Activated T-helper 1 cell treated with Interleukin-2 at 50 U/mL for 16 hours (primary cell): ENCODE measurements around the gene ASF1B.

Source experiments
- DNase-seq: peaks from one replicate; pipeline ENCODE4 v3.0.0-alpha.2; 2020; ENCODE audit warnings: low read depth

The ASF1B gene

GRCh38 chr19:14107581-14108461, 28.6 kb downstream of the ASF1B start:
- no peak for DNase-seq

DNA sequence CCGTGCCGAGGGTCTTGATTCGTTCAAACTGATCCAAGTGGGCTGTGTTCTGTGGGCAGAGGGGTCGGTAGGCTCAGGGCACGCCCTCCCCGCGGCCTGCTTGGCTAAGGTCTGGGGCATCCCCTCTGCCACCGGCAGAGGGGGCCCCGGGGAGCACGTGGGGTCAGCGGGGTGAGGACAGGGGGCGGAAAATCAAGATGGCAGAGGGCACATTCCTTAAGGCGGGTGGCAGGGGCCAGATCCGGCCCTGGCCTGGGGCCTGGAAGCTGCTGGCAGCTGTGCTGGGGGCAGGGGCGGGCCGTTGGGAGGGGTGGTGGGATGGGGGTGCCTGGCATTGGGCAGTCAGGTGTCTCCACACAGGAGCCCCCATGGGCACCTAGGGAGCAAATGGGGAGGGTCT, 29.5 kb downstream of the ASF1B start:
- no peak for DNase-seq

- no peak for DNase-seq
Observed at GRCh38 chr19:14105680-14106079, 30.7 kb downstream of the ASF1B start.

GRCh38 chr19:14103310-14103709, 33.1 kb downstream of the ASF1B start:
- DNase-seq, result no peak

- no peak for DNase-seq
Observed at GRCh38 chr19:14102756-14103155, 33.6 kb downstream of the ASF1B start.

GRCh38 chr19:14102102-14102696, 34.2 kb downstream of the ASF1B start:
- no peak for DNase-seq

- no peak for DNase-seq
Observed at GRCh38 chr19:14101003-14101545, 35.3 kb downstream of the ASF1B start.

- DNase-seq, result no peak
Observed at GRCh38 chr19:14097532-14098151, 38.7 kb downstream of the ASF1B start.

DNA sequence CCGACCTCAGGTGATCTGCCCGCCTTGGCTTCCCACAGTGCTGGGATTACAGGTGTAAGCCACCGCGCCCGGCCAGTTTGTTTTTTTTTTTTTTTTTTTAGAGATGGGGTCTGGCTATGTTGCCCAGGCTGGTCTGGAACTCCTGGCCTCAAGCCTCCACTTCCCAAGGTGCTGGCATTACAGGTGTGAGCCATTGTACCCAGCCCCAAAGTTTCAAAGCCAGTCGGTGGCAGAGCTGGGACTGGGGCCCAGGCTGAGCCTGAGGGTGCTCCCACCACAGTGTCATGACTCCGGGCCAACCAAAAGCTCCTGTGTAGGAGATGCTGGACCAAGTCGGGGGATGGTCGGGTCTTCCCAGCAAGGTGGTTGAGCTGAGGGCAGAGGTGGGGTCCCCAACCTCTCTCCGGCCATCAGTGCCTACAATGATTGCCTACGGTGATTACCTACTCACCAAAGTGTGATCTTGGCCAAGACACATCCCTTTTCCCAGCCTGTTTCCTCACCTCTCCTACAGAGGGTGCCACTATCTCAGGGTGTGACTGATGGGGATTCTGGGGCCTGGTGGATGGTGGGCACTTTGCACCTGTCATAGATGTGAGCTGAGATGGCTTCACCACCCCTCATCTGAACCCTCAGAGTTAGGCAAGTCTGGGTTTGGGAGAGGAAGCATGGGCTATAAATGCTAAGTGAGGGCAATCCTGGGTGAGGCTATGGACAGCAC, 40.0 kb downstream of the ASF1B start:
- no peak for DNase-seq

- no peak for DNase-seq
Observed at GRCh38 chr19:14094854-14095253, 41.5 kb downstream of the ASF1B start.

- DNase-seq, result no peak
Observed at GRCh38 chr19:14093117-14093823, 43.1 kb downstream of the ASF1B start.

DNA sequence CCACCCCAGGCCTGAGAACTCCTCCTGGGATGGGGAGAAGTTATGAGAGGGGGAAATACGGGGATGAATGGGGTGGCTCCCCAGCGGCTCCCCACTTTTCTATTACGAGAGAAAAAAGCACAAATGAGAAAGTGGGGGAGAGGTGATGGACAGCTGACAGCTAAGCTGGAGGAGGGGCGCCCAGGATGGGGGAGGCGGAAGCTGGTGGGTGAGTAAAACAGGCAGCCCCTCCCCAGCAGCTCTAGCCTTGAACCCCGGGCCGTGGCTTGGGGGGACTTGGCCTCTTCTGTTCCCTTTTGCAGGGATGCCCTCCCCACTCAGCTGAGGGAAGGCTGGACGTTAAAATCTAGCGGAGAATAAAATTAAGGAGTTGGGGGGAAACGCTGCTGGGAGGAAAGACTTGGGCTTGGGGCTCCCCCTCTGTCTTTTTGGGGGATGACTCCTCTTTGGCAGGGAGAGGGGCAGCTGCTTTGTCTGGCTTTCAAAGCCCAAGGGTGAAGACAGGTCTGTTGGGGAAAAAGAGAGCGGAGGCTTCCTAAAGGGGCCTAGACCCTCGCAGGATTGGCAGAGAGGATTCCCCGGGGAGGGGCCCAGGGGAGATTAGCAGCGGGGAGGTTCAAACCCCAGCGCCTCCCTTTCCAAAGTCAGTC, 44.5 kb downstream of the ASF1B start:
- no peak for DNase-seq

- DNase-seq, result no peak
Observed at GRCh38 chr19:14091081-14091812, 45.1 kb downstream of the ASF1B start.

DNA sequence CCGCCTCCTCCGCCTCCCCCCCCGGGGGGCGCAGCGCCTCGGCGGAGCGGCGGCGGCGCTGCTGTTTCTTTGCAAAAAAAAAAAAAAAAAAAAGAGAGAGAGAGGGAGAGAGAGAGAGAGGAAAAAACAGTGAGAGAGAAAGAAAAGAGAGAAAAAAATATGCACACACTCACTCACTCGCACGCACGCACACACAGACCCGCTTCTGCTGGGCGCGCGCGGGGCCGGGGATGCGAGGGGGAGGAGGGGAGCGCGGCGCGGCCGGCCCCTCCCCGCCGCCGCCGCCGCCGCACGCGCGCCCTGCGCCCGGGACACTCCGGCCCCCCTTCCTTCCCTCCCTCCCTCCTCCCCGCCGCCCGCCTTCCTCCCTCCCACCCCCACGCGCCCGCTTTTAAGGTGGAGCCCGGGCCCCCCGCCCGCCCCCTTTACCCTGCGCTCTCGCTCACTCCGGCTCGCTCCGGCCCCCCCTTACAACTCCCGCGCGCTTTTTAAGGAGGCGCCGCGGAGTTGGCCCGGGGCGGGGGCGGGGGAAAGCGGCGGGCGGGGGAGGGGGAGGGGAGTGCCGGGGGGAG, 45.8 kb downstream of the ASF1B start, which contains the start of gene SAMD1:
Gene SAMD1 (minus strand): TSS at position 243 of the 572 bp plus-strand sequence.
- DNase-seq, result peak; percentile 80

GRCh38 chr19:14089662-14090508, 46.5 kb downstream of the ASF1B start:
- DNase-seq, result no peak

- DNase-seq, result no peak
Observed at GRCh38 chr19:14089412-14089661, 47.1 kb downstream of the ASF1B start.

GRCh38 chr19:14088634-14089411, 47.6 kb downstream of the ASF1B start:
- DNase-seq, result no peak

DNA sequence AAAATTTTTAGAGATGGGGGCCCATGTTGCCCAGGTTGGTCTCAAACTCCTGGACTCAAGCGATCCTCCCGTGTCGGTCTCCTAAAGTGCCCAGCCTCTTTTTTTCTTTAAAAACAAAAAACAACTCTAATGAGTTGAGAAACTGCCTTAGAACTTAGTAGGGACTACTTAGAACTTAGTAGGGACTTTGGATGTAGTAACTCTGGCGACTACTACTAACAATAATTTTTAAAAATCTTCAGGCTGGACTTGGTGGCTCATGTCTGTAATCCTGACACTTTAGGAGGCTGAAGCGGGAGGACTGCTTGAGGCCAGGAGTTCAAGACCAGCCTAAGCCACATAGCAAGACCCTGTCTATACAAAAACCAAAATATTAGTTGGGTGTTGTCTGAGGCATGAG, 50.3 kb downstream of the ASF1B start:
- no peak for DNase-seq
